Embryonic facial prominence (tissue), 1 donor: Measurements from ENCODE around the gene HMG20A.

Source experiments
- DNase-seq: peaks from one replicate; pipeline ENCODE4 v3.0.0-alpha.2; 2016; ENCODE audit errors: extremely low spot score

The HMG20A gene

DNA sequence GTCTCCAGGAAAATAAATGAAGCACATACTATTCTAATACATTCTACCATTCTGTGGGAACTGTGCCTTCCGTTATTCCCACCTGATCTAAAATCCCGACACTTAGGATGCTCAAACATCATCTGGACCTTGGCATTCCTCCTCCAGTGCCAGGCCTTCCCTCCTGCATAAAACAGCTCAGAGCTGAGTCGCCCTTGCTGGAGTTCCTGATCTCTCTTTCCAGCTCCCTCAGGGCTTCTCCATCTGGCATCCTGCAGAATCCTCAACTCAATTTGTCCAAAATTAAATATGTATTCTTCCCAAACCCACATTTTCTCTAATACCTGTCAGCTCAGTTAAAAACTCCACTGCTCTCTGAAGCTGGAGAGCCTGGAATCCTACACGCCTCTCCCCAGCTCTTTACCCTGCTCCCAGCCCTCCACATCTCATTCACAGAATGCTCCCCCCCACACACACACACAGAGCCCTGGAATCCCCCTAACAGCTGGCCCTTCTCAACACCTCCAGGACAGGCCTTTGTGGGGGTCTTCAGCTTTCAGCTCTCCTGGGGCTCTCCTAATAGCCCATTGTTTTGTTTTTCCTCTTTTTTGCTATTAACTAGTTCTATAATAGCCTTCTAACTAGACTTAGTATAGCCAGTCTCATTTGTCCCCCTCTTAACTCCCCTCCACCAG is 78.5 kb downstream of the HMG20A start:
- no peak for DNase-seq

DNA sequence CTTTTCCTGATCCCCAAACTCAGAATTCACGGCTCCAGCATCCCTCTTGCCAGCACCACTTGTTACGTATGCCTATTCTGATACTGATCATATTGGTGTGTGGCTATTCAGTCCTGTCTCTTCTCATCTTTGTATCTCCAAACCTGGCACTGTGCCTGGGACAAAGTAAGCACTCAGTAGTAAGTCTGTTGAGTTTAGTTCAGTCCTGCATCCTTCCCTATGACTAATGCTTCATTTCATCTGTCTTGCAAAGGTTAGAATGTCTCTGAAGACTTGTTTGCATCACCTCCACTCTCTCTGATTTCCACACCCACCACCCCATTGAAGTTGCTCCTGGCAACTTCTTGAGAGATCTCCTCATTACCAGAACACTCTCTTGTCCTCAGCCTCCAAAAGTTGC is 80.3 kb downstream of the HMG20A start:
- DNase-seq, result no peak

DNA sequence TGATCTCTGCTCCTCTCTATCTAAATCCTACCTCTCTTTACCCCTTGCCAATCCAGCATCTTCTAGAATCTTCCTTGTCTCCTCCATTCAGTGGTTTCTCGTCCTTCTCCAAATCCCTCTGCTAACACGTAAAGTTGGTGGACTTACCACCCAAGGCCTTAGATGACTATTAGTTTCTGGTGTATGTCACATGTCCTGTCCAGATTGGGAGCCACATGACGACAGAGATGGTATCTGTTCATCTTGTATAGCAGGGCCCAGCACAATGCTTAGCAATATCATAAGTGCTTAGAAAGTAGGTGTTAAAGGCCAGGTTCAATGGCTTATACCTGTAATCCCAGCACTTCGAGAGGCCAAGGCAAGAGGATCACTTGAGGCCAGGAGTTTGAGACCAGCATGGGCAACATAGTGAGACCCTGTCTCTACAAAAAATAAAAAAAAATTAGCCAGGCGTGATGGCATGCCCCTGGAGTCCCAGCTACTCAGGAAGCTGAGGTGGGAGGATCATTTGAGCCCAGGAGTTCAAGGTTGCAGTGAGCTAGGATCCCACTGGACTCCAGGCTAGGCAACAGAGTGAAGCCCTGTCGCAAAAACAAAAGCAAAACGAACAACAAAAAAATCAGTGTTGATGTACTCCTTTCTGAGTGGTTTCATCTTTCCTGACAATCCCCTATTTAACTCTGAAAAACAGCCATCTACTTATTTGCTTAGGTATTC is 81.8 kb downstream of the HMG20A start:
- no peak for DNase-seq

DNA sequence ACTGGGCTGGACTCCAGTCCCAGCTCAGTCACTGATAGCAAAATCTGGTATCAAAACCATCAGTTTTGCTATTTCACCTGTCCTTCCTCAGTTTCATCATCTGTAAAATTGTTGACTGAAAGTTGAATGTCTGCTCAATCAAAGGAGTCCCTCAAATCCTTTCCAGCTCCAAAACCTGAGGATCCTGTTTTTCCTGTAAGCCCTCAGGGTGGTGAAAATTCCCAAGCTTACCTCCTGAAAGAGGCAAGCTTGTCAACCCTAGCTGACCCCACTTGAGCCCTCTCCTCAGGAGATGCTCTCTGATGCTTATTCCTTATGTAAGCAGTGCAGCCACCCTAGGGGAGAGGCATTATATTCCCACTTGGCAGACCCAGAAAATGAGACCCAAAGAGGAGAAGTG is 82.6 kb downstream of the HMG20A start:
- no peak for DNase-seq

DNA sequence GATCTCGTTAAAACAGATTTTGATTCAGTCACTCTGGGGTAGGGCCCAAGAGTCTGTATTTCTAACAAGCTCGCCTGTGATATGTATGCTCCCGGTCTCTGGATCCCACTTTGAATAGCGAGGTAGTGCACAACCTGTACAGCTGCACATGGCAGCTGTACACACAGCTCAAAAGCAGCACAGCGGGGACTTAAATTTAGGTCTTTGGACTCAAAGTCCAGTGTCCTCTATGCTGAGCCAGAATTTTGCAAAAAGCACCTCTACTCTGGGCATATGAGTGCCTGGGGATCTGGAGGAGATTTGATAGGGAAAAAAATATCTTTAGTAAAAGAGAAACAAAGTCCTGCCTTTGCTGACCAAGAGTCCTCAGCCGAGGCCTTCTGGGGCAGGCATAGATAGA is 83.1 kb downstream of the HMG20A start:
- no peak for DNase-seq

DNA sequence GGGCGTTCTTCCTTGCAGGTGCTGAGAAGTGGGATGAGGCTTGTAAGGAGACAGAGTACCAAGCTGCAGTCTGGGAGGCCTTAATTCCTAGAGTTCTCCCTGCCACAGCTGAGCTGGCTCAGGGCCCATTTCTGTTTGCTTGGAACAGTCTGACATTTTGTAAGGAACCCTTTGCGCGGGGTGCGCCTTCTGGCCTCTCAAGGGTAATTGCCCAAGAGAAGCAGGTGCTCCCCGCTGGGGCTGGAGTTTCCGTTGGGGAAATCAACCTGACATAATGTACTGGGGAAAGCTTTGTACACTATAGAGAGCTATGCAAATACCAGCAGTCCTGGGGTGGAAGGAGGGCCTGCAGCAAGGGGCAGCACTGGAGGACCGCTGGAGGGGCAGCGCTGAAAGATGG is 83.6 kb downstream of the HMG20A start:
- DNase-seq, result no peak

DNA sequence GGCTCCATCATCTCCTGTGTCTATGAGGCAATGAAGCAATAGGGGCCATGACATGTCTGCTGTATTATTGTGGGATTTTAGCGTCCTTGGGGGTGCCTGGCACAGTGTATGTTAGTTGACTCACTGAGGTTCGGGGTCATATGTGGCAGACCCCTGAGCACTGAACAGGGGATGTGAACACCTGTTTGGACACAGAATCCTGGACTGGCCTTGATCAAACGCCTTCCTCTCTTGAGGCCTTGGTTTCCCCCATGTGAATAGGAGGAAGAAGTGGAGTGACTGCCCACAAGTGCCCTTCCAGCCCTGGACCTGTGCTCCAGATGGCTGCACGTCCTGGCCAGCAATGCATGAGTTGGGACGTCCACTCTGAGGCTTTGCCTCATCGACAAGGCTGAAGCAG is 84.2 kb downstream of the HMG20A start:
- DNase-seq, result no peak

DNA sequence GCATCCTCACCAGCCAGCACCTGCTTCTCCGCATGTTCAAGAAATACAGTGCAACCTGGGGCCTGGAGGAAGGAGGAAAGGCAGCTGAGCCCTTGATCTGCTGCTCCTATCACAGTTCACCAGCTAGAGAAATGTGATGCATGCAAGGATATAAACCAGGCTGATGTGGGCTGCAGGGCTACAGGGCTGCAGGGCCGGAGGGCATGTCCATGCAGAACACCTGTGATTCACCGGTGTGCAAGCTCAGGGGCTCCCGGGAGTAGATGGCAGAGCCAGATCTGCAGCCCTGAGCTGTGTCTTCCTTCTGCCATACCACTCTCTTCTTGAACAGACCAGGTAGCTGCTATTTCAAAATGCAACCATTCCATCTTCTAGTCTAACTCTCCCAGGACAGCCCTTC is 84.9 kb downstream of the HMG20A start:
- no peak for DNase-seq

DNA sequence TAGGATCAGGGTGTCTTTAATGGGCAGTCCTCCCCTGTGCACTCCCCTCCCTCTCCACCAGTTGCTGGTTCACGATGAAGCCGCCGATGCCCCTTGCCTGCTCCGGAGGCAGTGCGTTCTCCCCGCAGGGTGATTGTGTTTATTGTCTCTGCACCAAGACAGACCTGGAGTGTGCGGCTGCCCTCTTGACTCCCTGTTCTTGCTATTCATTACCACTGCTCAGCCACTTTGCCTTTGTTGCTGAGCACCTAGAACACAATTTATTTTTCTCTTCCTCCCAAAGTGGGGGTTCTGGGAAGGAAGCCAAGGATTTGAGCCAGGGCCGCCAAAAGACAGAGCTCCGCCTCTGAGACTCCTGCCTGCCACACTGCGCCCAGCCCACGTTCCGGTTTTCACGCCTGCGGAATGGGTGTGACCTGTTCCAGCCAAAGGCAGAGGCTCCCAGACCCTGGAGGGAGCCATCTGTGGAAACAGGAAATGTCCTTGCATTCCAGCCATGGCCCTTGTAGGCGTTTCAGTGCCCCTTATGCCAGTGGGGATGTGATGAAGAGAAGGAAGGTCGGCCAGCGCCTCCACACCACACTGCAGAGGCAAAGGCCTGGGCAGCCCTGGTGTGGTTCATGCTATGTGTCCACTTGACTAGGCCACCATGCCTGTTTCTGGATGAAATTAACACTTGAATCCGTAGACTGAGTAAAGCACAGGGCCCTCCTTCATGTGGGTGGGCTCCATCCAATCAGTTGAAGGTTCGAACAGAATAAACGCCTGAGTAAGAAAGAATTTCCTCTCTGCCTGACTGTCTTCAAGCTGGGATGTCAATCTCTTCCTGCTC is 85.8 kb downstream of the HMG20A start:
- no peak for DNase-seq

DNA sequence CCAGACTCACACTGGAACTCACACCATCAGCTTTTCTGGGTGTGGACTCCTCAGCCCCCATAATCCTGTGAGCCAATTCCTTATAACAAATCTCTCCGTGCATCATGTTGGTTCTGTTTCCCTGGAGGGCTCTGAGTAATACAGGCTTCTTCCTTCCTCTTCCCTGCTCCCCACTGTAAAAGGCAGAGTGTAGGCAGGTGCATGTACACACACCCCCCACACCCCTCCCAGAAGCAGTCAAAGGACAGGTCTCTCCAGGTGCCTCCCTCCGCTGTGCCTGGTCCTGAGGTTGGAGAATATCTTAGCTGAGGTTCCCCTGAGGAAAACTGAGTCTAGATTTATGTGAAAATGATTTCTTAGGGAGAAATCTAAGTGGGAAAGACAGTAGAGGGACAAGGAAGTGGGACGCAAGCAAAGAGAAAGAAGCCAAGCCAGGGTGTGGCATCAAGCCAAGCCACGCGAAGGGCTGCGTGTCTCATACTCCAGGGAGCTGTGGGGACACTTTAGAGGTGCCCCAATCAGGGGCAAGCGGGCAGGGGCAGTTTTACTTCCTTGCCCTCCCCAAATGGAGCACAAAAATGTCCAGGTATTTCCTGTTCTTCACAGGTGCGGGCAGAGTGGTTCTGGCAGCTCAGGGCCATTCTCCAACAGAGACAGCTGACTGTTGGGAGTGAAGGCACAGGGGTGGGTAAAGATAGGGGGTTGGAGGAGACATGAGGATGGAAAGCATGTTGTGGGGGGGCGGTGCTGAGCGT is 86.6 kb downstream of the HMG20A start:
- no peak for DNase-seq

DNA sequence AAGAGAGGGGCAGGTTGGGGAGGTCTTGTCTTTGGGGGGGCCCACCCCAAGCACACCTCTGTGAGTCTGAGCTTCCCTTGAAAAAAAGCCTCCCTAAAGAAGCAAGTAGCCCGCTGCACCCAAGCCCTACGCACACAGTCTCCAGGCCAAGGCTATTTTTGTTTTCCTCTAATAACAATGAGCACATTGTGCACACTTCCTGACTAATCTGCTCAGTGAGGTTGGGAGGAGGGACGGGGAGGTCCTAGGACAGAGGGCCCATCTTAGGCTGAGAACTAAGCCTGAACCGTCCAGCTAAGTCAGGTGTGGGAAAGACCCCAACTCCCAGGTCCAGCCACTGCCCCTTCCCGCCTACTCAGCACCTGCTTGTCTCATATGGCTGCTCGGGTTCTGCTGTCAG is 87.2 kb downstream of the HMG20A start:
- no peak for DNase-seq

DNA sequence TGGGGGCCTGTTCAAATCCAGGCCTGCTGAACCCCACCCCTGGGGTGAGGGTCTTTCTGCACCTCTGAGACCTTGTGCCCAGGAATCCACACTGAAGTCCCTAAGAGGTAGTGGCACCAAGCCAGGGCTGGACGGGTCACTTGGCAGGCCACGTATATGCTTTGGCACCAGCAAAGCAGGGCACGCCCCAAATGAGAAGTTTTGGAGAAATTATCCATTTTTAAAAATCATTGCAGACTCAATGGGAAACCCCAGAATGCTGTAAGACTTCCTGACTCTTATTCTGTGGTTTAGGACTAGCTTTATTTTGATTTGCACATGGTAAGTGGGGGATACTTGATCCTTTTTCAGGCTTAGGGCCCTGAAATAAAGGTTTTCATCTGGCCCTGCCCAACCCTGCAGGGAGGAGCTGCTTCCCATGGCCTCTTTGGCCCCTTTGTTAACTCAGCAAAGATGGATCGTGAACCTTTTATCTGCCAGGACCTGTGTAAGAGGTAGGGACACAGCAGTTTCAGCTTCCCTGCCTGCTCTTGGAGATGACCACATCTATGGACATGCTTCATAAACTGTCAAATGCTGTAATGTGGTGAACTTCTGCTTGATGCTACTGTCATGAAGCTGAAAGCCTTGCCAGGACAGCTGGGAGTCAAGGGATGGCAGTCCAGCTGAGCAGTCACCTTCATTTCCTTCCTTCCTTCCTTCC is 88.0 kb downstream of the HMG20A start:
- DNase-seq, result no peak

DNA sequence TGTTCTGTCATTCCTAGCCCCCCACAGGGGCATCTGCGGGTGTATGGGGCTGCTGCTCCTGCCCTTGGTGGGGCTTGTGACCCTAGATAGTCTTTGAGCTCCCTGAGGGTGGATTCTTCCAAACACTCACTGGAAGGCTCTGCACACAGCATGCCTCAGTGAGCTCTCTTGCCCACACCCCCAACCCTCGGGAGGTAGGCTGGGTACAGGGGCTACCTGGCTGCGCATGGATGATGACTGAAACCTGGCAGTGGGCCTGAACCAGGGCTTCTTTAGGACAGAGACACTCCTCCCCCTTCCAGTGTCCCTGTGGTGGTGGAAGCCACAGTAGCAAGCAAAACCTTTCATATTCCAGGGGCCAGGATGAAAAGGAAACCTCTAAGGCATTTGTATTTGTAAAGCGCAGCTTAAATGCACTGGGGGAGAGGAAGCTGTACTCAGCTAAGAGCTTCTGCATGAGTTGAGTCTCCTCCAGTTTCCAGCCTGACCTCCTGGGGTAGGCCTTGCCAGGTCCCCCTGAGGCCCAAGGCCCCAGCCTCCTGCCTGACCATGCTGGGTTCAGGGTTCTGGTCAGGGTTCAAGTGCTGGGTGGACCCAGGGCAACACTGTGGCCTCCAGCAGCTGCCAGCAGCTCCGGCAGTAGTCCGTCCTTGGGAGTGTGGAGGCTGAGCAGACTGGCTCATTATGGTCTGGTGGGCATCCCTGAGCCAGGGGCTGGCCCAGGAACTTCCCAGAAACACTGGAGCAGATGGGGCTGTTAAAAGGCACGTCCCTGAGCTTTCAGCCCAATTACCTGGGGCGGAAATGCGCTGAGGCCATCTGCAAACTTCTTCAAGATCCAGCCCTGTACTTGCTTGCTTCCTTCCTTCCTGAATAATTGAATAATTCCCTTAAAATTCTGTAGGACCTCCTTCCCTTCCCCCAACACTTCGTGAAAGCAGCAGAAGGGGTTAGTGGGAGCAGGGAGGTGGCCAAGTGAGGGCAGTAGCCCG is 89.7 kb downstream of the HMG20A start:
- DNase-seq, result no peak

DNA sequence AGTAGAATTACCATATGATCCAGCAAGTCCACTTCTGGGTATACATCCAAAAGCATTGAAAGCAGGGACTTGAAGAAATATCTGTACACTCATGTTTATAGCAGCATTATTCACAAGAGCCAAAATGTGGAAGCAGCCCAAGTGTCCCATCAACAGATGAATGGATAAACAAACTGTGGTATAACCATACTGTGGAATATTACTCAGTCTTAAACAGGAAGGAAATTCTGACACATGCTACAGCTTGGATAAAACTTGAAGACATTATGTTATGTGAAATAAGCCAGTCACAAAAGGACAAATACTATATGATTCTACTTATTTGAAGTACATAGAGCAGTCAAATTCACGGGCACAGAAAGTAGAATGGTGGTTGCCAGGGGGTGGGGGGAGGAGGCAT is 91.2 kb downstream of the HMG20A start:
- no peak for DNase-seq

DNA sequence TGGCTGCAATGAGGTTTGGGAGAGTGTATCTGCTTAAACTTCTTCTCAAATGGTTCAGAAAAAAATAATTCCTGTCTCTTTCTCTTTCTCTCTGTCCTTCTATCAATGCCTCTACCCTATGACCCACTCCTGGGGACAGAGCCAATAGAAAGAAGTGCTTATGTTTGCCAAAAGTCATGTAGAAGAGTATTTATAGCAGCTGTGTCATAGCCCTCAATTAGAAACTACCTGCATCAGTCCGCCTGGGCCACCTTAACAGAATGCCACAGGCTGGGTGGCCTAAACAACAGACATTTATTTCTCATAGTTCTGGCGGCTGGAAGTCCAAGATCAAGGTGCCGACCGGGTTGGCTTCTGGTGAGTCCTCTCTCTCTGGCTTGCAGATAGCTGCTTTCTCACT is 92.5 kb downstream of the HMG20A start:
- no peak for DNase-seq

DNA sequence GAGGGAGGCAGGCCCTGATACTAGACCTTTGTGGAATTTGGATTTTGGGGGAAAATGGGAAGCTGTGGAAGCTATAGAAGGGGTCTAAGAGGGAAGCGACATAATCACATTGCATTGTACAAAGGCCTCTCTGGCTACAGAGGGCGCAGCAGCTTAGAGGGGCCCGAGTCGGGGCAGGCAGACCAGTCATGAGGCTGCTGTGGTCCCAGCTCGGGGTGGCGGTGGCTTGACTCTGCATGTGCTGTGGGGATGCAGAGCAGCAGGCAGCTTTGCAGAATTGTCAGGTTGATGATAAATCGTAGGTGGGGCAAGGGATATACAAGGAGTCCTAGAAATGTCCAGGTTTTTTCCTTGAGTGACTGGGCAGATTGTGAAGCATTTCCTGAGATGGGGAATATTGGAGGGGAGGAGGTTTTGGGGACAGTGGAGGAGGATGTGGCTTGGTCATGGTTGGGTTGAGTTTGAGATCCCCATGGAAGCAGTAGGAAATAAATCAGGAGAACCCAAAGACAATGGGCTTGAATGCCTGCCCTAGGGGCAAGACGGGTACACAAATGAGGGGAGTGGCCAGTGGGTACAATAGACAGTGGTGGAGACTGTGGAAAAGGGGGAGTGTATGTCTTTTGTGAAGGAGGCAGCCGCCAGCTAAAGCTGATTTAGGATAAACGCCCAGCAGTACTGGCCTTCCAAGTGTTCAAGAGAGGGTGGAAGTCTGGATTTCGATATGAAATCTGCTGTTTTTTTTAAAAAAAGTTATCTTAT is 94.1 kb downstream of the HMG20A start:
- DNase-seq, result no peak

DNA sequence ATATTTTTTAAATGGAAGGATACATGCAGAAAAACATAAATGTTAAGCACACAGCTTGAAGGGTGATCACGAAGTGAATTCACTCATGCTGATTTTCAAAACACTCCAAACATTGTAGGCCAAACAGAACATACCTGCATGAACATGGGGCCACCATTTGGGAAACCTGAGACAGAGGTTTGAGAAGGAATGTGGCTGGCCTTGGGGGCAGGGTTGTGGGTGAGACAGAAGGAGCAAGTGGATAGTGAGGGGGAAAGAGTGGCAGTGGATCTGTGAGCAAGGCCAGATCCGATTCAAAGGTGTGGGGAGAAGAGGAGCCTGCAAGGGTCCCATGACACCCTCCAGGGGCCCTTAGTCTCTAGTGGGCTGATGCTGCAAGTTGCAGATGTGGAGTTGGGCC is 94.9 kb downstream of the HMG20A start:
- no peak for DNase-seq

DNA sequence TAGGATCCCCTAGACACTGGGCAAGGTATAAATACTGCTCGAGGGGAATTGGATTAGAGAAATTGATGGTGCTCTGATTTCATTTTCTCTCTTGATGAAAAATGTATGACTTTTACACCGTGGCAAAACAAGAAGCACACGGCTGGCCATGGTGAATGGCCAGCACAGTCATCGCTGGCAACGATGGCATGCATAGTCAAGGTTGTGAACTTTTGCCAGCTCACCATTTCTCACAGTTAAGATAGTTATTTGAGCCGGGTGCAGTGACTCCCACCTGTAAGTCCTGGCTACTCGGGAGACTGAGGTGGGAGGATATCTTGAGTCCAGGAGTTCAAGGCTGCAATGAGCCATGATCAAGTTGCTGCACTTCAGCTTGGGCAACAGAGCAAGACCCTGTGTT is 95.4 kb downstream of the HMG20A start:
- no peak for DNase-seq

DNA sequence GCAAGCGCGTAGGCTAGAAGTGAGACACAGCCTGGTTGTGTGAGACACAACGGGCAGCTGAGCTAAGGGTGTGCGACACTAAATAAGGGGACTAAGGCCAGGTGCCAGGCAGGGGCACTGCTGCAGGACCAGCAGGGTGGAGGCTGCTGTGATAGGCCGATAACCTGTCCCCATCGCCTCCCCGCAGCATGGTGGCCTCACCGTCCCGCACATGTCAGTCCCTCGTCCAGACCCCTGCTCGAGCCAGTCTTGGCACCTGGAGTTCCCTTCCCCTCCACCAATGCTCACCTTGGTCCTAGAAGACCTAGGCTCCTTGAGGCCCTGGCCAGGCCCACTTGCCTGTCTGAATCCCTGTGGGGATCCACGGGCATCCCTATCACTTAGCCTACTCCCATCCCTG is 96.1 kb downstream of the HMG20A start:
- DNase-seq, result no peak

DNA sequence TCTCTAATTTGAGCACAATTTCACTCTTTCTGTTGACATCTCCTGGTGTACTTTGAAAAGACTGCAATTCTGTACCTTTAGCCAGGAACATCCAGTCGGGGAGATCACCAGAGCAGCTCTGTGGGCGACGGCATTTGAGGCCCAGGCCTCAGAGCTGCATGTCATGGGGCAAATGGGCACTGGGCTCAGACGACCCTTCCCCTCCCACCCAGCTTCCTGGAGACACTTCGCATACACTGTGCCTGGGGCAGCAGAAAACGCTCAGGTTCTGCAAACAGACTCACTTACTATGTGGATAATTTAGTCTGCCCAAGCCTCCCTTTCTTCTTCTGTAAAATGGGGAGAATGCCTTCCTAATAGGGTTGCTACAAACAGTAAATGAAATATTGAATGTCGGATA is 96.9 kb downstream of the HMG20A start:
- no peak for DNase-seq
